ENCODE results near the gene CD180.

The CD180 gene

GRCh38 chr5:67163863-67164595 is 32.6 kb downstream of the CD180 start:
- Histone ChIP-seq H3K9me3 (ENCODE audit: control insufficient read depth, low read length) (no peaks in the 10 kb centered on the region), H3K4me3 (ENCODE audit: low read length) (no peak overlapping the region), H3K4me1 (ENCODE audit: control insufficient read depth, insufficient read depth, low read length) (peaks cover 36% of the 10 kb centered on the region), H3K27me3 (ENCODE audit: control insufficient read depth, insufficient read depth, low read length) (no peaks in the 10 kb centered on the region), H3K36me3 (ENCODE audit: control insufficient read depth, insufficient read depth, low read length) (no peaks in the 10 kb centered on the region), H3K9ac (ENCODE audit: low read length) (no peak overlapping the region)

DNA sequence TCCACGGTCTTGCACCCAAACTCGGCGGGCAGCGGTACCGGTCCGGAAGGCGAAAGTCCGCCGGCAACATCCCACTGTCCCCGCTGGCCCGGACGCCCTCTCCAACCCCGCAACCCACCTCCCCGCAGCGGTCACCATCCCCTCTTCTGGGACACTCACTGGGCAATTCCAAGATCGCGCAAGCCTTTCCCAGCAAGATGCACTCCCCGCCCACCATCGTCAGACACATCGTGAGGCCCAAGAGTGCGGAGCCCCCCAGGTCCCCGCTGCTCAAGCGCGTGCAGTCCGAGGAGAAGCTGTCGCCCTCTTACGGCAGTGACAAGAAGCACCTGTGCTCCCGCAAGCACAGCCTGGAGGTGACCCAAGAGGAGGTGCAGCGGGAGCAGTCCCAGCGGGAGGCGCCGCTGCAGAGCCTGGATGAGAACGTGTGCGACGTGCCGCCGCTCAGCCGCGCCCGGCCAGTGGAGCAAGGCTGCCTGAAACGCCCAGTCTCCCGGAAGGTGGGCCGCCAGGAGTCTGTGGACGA is 33.3 kb downstream of the CD180 start:
- Histone ChIP-seq H3K4me1 (ENCODE audit: control insufficient read depth, insufficient read depth, low read length) (peaks cover 36% of the 10 kb centered on the region), H3K27me3 (ENCODE audit: control insufficient read depth, insufficient read depth, low read length) (no peaks in the 10 kb centered on the region), H3K4me3 (ENCODE audit: low read length) (no peak overlapping the region), H3K9ac (ENCODE audit: low read length) (no peak overlapping the region), H3K9me3 (ENCODE audit: control insufficient read depth, low read length) (no peaks in the 10 kb centered on the region), H3K36me3 (ENCODE audit: control insufficient read depth, insufficient read depth, low read length) (no peaks in the 10 kb centered on the region)

GRCh38 chr5:67161767-67162166 is 34.8 kb downstream of the CD180 start:
- no peak overlapping the region for H3K4me3 ChIP-seq (ENCODE audit: low read length)
- no peaks in the 10 kb centered on the region for H3K27me3 ChIP-seq (ENCODE audit: control insufficient read depth, insufficient read depth, low read length)
- H3K36me3 ChIP-seq (ENCODE audit: control insufficient read depth, insufficient read depth, low read length) = no peaks in the 10 kb centered on the region
- no peaks in the 10 kb centered on the region for H3K9me3 ChIP-seq (ENCODE audit: control insufficient read depth, low read length)
- H3K9ac ChIP-seq (ENCODE audit: low read length) = no peak overlapping the region
- H3K4me1 ChIP-seq (ENCODE audit: control insufficient read depth, insufficient read depth, low read length) = peaks cover 29% of the 10 kb centered on the region

- H3K4me1 ChIP-seq (ENCODE audit: control insufficient read depth, insufficient read depth, low read length) = peaks cover 22% of the 10 kb centered on the region
- H3K9me3 ChIP-seq (ENCODE audit: control insufficient read depth, low read length) = no peaks in the 10 kb centered on the region
- no peaks in the 10 kb centered on the region for H3K27me3 ChIP-seq (ENCODE audit: control insufficient read depth, insufficient read depth, low read length)
- no peak overlapping the region for H3K9ac ChIP-seq (ENCODE audit: low read length)
- no peaks in the 10 kb centered on the region for H3K36me3 ChIP-seq (ENCODE audit: control insufficient read depth, insufficient read depth, low read length)
- no peak overlapping the region for H3K4me3 ChIP-seq (ENCODE audit: low read length)
Observed at GRCh38 chr5:67160985-67161384, 35.6 kb downstream of the CD180 start.

- no peak overlapping the region for H3K9ac ChIP-seq (ENCODE audit: low read length)
- H3K27me3 ChIP-seq (ENCODE audit: control insufficient read depth, insufficient read depth, low read length) = no peaks in the 10 kb centered on the region
- no peak overlapping the region for H3K4me3 ChIP-seq (ENCODE audit: low read length)
- peaks cover 14% of the 10 kb centered on the region for H3K4me1 ChIP-seq (ENCODE audit: control insufficient read depth, insufficient read depth, low read length)
- H3K36me3 ChIP-seq (ENCODE audit: control insufficient read depth, insufficient read depth, low read length) = no peaks in the 10 kb centered on the region
- no peaks in the 10 kb centered on the region for H3K9me3 ChIP-seq (ENCODE audit: control insufficient read depth, low read length)
Observed at GRCh38 chr5:67160272-67160671, 36.3 kb downstream of the CD180 start.

DNA sequence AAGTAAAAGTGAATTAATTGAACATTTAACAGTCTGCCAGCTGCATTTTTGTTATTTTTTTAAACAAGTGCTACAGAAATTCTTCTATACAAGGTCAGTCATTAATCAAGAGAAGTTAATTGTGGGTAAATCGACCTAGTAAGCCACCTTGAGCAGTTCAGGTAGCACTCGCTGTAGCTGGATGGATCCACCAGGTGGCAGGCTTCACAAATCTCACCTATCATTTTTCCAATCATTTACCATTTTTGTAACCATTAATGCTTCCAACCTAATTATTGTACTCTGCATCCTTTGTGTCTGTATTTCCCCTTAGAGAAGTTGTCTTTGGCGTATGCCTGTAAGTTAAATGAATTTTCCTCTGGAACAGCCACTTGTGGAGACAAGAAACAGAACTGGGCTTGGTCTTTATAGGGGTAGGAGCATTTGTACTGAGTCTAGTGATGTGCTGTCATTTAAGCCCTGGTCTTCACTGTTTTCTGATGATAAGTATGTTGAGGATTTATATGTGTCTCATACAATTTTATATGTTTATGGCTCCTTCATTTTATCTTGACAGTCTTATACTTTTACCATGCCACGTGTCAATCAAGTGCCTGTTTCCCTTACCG is 39.5 kb downstream of the CD180 start:
- H3K4me1 ChIP-seq (ENCODE audit: control insufficient read depth, insufficient read depth, low read length) = peaks cover 12% of the 10 kb centered on the region
- H3K9me3 ChIP-seq (ENCODE audit: control insufficient read depth, low read length) = no peaks in the 10 kb centered on the region
- no peaks in the 10 kb centered on the region for H3K27me3 ChIP-seq (ENCODE audit: control insufficient read depth, insufficient read depth, low read length)
- H3K9ac ChIP-seq (ENCODE audit: low read length) = no peak overlapping the region
- H3K36me3 ChIP-seq (ENCODE audit: control insufficient read depth, insufficient read depth, low read length) = no peaks in the 10 kb centered on the region
- no peak overlapping the region for H3K4me3 ChIP-seq (ENCODE audit: low read length)

GRCh38 chr5:67154556-67155206 is 41.9 kb downstream of the CD180 start:
- Histone ChIP-seq H3K36me3 (ENCODE audit: control insufficient read depth, insufficient read depth, low read length) (peaks cover 7% of the 10 kb centered on the region), H3K4me3 (ENCODE audit: low read length) (no peak overlapping the region), H3K9ac (ENCODE audit: low read length) (no peak overlapping the region), H3K4me1 (ENCODE audit: control insufficient read depth, insufficient read depth, low read length) (peaks cover 4% of the 10 kb centered on the region), H3K9me3 (ENCODE audit: control insufficient read depth, low read length) (no peaks in the 10 kb centered on the region), H3K27me3 (ENCODE audit: control insufficient read depth, insufficient read depth, low read length) (no peaks in the 10 kb centered on the region)

GRCh38 chr5:67153292-67153691 is 43.3 kb downstream of the CD180 start:
- H3K4me1 ChIP-seq (ENCODE audit: control insufficient read depth, insufficient read depth, low read length) = no peaks in the 10 kb centered on the region
- peaks cover 7% of the 10 kb centered on the region for H3K36me3 ChIP-seq (ENCODE audit: control insufficient read depth, insufficient read depth, low read length)
- no peaks in the 10 kb centered on the region for H3K9me3 ChIP-seq (ENCODE audit: control insufficient read depth, low read length)

DNA sequence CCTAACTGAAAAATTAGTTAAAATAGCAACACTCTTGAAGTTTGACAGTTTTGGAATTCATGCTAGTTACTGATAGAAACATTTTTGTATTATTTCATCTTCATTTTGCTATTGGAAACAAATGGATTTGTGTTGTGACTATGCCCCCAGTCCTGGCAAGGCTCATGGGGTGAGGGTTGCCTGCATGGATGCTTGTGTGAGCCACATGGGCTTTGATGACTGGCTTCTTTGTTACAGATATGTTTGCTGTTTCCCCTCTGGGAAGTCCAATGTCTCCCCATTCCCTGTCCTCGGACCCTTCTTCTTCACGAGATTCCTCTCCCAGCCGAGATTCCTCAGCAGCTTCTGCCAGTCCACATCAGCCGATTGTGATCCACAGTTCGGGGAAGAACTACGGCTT is 44.2 kb downstream of the CD180 start:
- H3K4me1 ChIP-seq (ENCODE audit: control insufficient read depth, insufficient read depth, low read length) = no peaks in the 10 kb centered on the region
- H3K27me3 ChIP-seq (ENCODE audit: control insufficient read depth, insufficient read depth, low read length) = no peaks in the 10 kb centered on the region
- no peaks in the 10 kb centered on the region for H3K9me3 ChIP-seq (ENCODE audit: control insufficient read depth, low read length)
- H3K4me3 ChIP-seq (ENCODE audit: low read length) = no peak overlapping the region
- H3K9ac ChIP-seq (ENCODE audit: low read length) = no peak overlapping the region
- H3K36me3 ChIP-seq (ENCODE audit: control insufficient read depth, insufficient read depth, low read length) = peaks cover 7% of the 10 kb centered on the region

More at GRCh38 chr5:67153292-67153691, 43.3 kb downstream of the CD180 start:
- H3K9ac ChIP-seq (ENCODE audit: low read length) = no peak overlapping the region
- no peak overlapping the region for H3K4me3 ChIP-seq (ENCODE audit: low read length)
- no peaks in the 10 kb centered on the region for H3K27me3 ChIP-seq (ENCODE audit: control insufficient read depth, insufficient read depth, low read length)

DNA sequence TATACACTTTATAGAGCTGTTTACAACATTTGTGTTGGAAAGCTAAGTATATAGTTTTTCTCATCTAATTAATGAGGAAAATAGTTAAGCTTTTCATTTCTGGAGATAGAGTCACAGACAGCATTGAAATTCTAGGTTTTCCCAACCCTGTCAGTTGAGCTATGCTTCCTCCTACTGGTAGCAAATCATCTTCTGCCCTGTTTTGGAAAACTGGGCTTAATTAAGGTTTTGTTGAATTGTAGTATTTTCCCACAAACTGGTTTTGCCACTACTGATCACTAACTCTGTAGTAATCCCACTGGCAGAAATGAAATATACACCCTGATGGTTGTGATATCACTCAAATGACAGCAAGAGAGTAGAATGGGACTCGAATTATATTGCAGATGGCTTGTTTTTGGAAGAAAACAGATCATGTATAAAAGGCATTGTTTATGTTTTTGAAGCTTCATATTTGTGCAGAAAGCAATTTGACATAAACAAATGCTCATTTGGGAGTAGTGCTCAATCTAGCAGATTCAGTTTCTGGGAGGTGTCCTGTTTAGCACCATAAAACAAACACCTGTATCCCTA is 46.6 kb downstream of the CD180 start:
- Histone ChIP-seq H3K9me3 (ENCODE audit: control insufficient read depth, low read length) (no peaks in the 10 kb centered on the region), H3K9ac (ENCODE audit: low read length) (no peak overlapping the region), H3K4me3 (ENCODE audit: low read length) (no peak overlapping the region), H3K36me3 (ENCODE audit: control insufficient read depth, insufficient read depth, low read length) (peaks cover 7% of the 10 kb centered on the region), H3K27me3 (ENCODE audit: control insufficient read depth, insufficient read depth, low read length) (no peaks in the 10 kb centered on the region), H3K4me1 (ENCODE audit: control insufficient read depth, insufficient read depth, low read length) (no peaks in the 10 kb centered on the region)

- Histone ChIP-seq H3K36me3 (ENCODE audit: control insufficient read depth, insufficient read depth, low read length) (peaks cover 7% of the 10 kb centered on the region), H3K9me3 (ENCODE audit: control insufficient read depth, low read length) (no peaks in the 10 kb centered on the region), H3K4me1 (ENCODE audit: control insufficient read depth, insufficient read depth, low read length) (no peaks in the 10 kb centered on the region), H3K4me3 (ENCODE audit: low read length) (no peak overlapping the region), H3K27me3 (ENCODE audit: control insufficient read depth, insufficient read depth, low read length) (no peaks in the 10 kb centered on the region), H3K9ac (ENCODE audit: low read length) (no peak overlapping the region)
Observed at GRCh38 chr5:67149057-67149950, 47.3 kb downstream of the CD180 start.

All from mucosa of stomach (tissue), 1 donor.